Measurements from ENCODE around the gene MESP1. TPM values are rescaled to one million over a fixed set of nuclear protein-coding genes. Genes with fewer than 3 reads are reported as not detected.

MESP1 gene
- total RNA-seq, 1 donor: under 0.01 TPM

GRCh38 chr15:89775815-89776214 is 24.8 kb upstream of the MESP1 start:
- peak overlapping the region; percentile 46 for H3K4me3 ChIP-seq (ENCODE audit: low read depth, low read length)
- TF ChIP-seq, protein P1, sequence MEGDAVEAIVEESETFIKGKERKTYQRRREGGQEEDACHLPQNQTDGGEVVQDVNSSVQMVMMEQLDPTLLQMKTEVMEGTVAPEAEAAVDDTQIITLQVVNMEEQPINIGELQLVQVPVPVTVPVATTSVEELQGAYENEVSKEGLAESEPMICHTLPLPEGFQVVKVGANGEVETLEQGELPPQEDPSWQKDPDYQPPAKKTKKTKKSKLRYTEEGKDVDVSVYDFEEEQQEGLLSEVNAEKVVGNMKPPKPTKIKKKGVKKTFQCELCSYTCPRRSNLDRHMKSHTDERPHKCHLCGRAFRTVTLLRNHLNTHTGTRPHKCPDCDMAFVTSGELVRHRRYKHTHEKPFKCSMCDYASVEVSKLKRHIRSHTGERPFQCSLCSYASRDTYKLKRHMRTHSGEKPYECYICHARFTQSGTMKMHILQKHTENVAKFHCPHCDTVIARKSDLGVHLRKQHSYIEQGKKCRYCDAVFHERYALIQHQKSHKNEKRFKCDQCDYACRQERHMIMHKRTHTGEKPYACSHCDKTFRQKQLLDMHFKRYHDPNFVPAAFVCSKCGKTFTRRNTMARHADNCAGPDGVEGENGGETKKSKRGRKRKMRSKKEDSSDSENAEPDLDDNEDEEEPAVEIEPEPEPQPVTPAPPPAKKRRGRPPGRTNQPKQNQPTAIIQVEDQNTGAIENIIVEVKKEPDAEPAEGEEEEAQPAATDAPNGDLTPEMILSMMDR (IDR thresholded peaks at IDR 0.05; ENCODE audit: insufficient read depth, low read depth, low read length): no peak
- no peak for DNase-seq (ENCODE audit: low read depth)

GRCh38 chr15:89774492-89774891 is 23.4 kb upstream of the MESP1 start:
- TF ChIP-seq, protein P1 (IDR thresholded peaks at IDR 0.05; ENCODE audit: insufficient read depth, low read depth, low read length): no peak
- DNase-seq (ENCODE audit: low read depth): no peak
- H3K4me3 ChIP-seq (ENCODE audit: low read depth, low read length): no peak overlapping the region

DNA sequence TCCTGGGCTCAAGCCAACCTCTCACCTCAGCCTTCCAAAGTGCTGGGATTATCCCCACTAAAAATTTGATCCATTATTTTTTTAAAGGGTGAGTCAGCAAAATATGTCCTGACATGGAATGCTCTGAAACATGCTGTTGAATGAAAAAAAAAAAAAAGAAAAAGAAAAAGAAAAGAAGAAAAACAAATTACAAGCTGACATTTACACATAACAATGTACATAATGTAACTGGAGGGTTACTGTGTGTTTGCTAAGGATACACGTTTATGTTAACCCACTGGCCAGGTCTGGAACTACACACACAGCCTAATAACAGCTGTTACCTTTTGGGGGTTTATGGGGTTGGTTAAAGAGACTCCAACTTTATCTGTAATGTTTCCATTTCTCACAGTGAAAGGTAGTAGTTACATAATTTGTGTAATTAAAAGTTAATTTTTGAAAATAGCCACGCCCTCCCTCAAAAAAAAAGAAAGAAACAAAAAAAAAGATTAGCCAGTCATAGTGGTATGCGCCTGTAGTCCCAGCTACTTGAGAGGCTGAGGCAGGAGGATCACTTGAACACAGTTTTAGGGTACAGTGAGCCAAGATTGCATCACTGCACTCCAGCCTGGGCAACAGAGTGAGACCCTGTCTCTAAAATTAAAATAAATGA is 22.0 kb upstream of the MESP1 start:
- peak; percentile 14 for DNase-seq (ENCODE audit: low read depth)
- H3K4me3 ChIP-seq (ENCODE audit: low read depth, low read length): no peak overlapping the region
- TF ChIP-seq, protein P1 (IDR thresholded peaks at IDR 0.05; ENCODE audit: insufficient read depth, low read depth, low read length): peak; percentile 29

GRCh38 chr15:89770041-89770440 is 19.0 kb upstream of the MESP1 start:
- TF ChIP-seq, protein P1 (IDR thresholded peaks at IDR 0.05; ENCODE audit: insufficient read depth, low read depth, low read length): no peak
- H3K4me3 ChIP-seq (ENCODE audit: low read depth, low read length): no peak overlapping the region
- DNase-seq (ENCODE audit: low read depth): no peak

- no peak for DNase-seq (ENCODE audit: low read depth)
- TF ChIP-seq, protein P1 (IDR thresholded peaks at IDR 0.05; ENCODE audit: insufficient read depth, low read depth, low read length): no peak
Observed at GRCh38 chr15:89769366-89769765, 18.3 kb upstream of the MESP1 start.

DNA sequence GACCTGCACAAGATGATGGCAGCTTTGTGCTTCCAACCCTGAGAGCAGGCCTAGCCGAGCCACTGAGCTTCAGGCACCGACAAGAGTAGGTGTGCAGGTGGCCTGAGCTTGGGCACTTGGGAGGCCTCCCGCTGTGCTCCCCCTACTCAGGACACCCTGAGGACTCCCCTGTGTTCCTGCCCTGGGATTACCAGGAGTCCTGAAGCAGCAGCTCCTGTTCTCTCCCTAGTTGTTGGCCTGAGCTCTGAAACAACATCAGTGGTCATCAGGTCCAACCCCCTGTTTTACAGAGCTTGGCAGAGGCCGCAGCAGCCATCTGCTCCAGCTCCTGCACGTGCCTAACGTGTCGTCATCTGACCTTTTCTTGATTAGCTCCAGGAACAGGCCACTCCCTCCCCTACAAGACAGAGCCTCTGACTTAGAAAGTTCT is 17.0 kb upstream of the MESP1 start:
- H3K4me3 ChIP-seq (ENCODE audit: low read depth, low read length): no peak overlapping the region
- TF ChIP-seq, protein P1 (IDR thresholded peaks at IDR 0.05; ENCODE audit: insufficient read depth, low read depth, low read length): no peak
- peak; percentile 69 for DNase-seq (ENCODE audit: low read depth)

More at GRCh38 chr15:89769366-89769765, 18.3 kb upstream of the MESP1 start:
- no peak overlapping the region for H3K4me3 ChIP-seq (ENCODE audit: low read depth, low read length)
